OCI-LY3 (cell line): ENCODE results near the gene UNC5A.

Source experiments
- H2AFZ ChIP-seq: fragments of 200-600, 300-600 bp; shearing (Covaris generic); 2 replicates; pipeline ENCODE4 v1.6.0; 2014; ENCODE audit warnings: antibody characterized with exemption, low read depth, low read length
- H3K27ac ChIP-seq: fragments of 200-600, 300-600 bp; sonication (generic); 2 replicates; pipeline ENCODE4 v1.5.1; 2014; ENCODE audit warnings: mild to moderate bottlenecking, low read length, moderate library complexity, mixed read lengths
- H3K27me3 ChIP-seq: fragments of 200-600, 300-600 bp; sonication (generic); 2 replicates; pipeline ENCODE4 v1.6.1; 2014; ENCODE audit warnings: low read depth, low read length, mixed read lengths
- H3K36me3 ChIP-seq: fragments of 200-600, 300-600 bp; sonication (generic); replicated peaks from 2 replicates; pipeline ENCODE3; 2014; ENCODE audit warnings: low read depth, low read length, mixed read lengths
- H3K4me1 ChIP-seq: fragments of 300-600, 200-600 bp; sonication (generic); 2 replicates; pipeline ENCODE4 v1.6.1; 2014; ENCODE audit warnings: low read length, mixed read lengths
- H3K4me2 ChIP-seq: fragments of 200-600, 300-600 bp; sonication (generic); 2 replicates; pipeline ENCODE4 v1.6.1; 2014; ENCODE audit warnings: low read length, mixed read lengths
- H3K4me3 ChIP-seq: fragments of 300-600, 200-600 bp; sonication (generic); 2 replicates; pipeline ENCODE4 v1.5.1; 2014; ENCODE audit warnings: antibody characterized with exemption, mild to moderate bottlenecking, low read length, moderate library complexity
- H3K79me2 ChIP-seq: fragments of 300-600, 200-600 bp; shearing (Covaris generic); 2 replicates; pipeline ENCODE4 v1.6.1; 2014; ENCODE audit warnings: mild to moderate bottlenecking, low read length, mixed read lengths
- H3K9ac ChIP-seq: fragments of 300-600, 200-600 bp; shearing (Covaris generic); 2 replicates; pipeline ENCODE4 v1.6.0; 2014; ENCODE audit warnings: mild to moderate bottlenecking, low read length, moderate library complexity
- H3K9me3 ChIP-seq: fragments of 200-600, 300-600 bp; shearing (Covaris generic); 2 replicates; pipeline ENCODE4 v1.6.1; 2014; ENCODE audit warnings: low read length, mixed read lengths; ENCODE audit not compliant: insufficient read depth
- H4K20me1 ChIP-seq: fragments of 200-600, 300-600 bp; sonication (generic); 2 replicates; pipeline ENCODE4 v1.6.1; 2016; ENCODE audit warnings: low read length, mixed read lengths; ENCODE audit not compliant: insufficient read depth
- EZH2phosphoT487 ChIP-seq: fragments of 200-600 bp; shearing (Covaris generic); IDR thresholded peaks from 2 replicates; pipeline ENCODE4 v1.6.1; 2018; ENCODE audit warnings: antibody characterized with exemption, mixed run types, low read depth
- TF ChIP-seq, protein P1 (sequence below): fragments of 200-600, 300-600 bp; sonication (generic); IDR thresholded peaks from 2 replicates; pipeline ENCODE4 v1.5.1; 2014; ENCODE audit warnings: antibody characterized with exemption, low read length, low read depth

Gene UNC5A

DNA sequence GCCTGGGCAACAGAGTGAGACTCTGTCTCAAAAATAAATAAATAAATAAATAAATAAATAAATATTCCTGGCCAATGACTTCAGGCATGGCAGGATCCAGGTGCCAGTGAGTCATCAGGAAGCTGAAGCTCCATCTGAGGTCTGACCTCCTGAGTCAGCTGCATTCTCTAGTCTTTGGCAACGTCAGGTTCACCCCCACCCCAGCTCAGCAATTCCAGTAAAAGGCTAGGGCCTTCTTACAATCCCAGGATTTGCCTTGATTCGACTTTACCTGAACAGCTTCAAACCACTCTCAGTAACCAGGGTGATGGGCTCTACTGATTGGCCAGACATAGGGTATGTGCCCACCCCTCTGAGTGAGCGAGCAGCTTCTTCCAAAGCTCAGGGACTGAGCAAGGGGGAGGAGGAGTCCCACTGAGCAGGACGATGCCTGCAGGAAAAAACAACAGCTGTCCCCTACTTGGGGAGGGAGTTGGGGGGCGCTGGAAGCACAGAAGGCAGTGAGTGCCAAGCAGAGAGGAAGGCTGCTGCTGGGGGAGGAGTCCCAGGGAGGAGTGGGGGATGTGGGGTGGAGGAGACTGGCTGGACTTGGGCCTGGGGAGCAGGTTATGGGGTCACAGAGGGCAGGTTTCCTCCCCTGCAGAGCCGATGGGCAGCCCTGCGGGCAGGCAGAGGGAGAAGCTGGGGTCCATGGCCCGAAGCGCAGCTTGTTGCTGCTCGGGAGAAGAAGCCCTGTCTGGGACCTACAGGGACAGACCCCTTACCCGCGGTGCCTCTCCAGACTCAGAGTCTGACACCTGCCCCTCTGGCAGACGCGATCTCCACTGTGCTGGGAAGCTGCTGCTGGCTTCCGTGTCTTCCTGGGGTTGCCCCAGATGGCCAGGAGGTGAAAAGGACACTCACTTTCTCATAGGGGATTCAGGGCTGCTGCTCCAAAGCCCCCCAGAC is 25.9 kb upstream of the UNC5A start:
- Histone ChIP-seq H3K36me3 (no peaks in the 10 kb centered on the region), H3K9me3 (no peaks in the 10 kb centered on the region), H2AFZ (no peak overlapping the region), H3K79me2 (no peaks in the 10 kb centered on the region), H3K4me1 (no peaks in the 10 kb centered on the region), H3K4me2 (no peak overlapping the region), H3K4me3 (no peak overlapping the region), H4K20me1 (no peaks in the 10 kb centered on the region), H3K27ac (no peak overlapping the region), H3K9ac (no peak overlapping the region), H3K27me3 (peaks cover 4% of the 10 kb centered on the region)
- no peak for TF ChIP-seq EZH2phosphoT487
- TF ChIP-seq, protein P1, sequence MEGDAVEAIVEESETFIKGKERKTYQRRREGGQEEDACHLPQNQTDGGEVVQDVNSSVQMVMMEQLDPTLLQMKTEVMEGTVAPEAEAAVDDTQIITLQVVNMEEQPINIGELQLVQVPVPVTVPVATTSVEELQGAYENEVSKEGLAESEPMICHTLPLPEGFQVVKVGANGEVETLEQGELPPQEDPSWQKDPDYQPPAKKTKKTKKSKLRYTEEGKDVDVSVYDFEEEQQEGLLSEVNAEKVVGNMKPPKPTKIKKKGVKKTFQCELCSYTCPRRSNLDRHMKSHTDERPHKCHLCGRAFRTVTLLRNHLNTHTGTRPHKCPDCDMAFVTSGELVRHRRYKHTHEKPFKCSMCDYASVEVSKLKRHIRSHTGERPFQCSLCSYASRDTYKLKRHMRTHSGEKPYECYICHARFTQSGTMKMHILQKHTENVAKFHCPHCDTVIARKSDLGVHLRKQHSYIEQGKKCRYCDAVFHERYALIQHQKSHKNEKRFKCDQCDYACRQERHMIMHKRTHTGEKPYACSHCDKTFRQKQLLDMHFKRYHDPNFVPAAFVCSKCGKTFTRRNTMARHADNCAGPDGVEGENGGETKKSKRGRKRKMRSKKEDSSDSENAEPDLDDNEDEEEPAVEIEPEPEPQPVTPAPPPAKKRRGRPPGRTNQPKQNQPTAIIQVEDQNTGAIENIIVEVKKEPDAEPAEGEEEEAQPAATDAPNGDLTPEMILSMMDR: no peak

DNA sequence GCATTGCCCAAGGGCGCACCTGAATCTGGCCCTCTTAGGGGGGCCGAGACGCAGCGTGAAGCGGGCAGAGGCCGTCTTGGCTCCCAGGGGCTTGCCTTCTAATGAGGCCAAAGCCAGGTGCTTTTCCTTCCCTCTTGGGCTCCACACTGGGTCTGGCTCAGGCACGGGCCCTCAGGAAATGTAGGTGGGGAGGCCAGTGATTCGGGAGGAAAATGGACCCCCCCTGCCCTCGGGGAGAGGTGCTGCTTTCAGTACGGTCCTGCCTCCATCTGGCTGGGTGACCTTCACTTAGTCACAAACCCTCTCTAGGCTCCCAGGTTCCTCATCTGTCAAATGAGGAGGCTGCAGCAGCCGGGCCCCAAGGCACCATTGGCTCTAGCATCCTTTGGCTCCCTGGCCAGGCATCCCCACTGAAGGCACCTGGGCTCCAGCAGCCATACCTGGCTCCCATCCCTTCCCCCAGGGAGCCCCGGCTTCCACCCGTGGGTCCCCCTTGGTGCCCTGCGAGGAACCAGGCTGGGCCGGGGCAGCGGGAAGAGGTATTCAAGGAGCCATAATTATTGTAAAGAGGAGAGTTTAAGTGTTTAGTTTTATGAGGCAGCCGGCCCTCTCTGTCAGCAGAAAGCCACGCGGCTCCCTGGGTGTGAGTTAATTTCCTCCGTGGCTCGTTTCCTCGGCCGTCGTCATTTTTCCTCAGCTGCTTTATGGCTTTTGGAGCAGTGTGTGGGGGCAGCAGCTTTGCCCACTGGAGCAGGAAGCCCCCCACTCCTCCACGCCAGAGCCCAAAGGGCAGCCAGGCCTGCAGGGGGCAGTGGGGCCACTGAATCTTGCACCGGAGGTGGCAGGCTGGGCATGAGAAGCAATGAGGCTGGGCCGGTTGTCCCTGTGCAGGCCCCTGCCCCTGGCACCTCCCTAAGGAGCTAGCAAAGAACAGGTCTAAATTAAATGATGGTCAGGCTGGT is 24.9 kb upstream of the UNC5A start:
- Histone ChIP-seq H3K79me2 (no peaks in the 10 kb centered on the region), H4K20me1 (no peaks in the 10 kb centered on the region), H3K4me1 (no peaks in the 10 kb centered on the region), H3K9ac (no peak overlapping the region), H3K36me3 (no peaks in the 10 kb centered on the region), H2AFZ (no peak overlapping the region), H3K9me3 (no peaks in the 10 kb centered on the region), H3K27me3 (peaks cover 12% of the 10 kb centered on the region), H3K4me2 (no peak overlapping the region), H3K27ac (no peak overlapping the region), H3K4me3 (no peak overlapping the region)
- TF ChIP-seq, protein P1: no peak
- TF ChIP-seq EZH2phosphoT487: no peak

DNA sequence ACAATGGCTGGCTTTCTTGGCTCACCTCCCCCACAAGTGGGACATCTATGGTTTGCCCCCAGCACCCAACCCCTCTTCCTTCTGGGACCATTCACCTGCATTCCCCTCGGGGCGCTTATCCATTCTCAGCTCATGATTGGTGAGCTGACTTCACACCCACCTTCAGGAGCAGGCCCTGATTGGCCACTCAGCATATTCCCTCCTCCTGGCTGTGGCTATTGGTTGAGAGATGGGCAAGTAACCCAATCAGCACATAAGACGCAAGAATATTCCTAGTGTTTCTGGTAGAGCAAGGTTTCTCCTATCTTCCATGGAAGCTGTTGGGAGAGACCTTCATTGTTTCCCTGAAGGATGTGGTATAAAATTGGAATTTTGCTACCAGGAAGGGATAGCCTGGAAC is 22.7 kb upstream of the UNC5A start:
- TF ChIP-seq EZH2phosphoT487: no peak
- TF ChIP-seq, protein P1: no peak
- Histone ChIP-seq H3K27me3 (peaks cover 25% of the 10 kb centered on the region), H4K20me1 (no peaks in the 10 kb centered on the region)

DNA sequence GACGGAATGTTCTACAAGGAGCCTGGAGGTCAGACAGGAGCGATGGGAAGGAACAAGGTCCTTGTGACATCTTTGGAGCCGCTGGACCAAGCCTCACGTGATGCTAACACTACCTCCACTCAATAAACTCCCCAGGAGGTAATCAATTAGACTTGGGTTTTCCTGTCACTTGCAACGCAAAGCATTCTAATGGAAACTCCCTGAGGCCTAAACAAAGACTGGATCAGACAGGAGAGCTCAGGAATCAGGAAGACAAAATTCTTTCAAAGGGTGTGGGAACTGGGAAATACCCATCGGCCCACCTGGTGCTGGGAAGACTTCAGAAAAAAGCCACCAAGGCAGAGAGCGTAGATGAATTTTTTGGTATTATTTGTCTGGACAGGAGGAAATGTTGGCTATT is 22.3 kb upstream of the UNC5A start:
- Histone ChIP-seq H3K27me3 (peaks cover 25% of the 10 kb centered on the region), H3K9ac (no peak overlapping the region), H3K79me2 (no peaks in the 10 kb centered on the region), H3K4me3 (no peak overlapping the region), H4K20me1 (no peaks in the 10 kb centered on the region), H3K4me2 (no peak overlapping the region), H3K36me3 (no peaks in the 10 kb centered on the region), H3K9me3 (no peaks in the 10 kb centered on the region), H2AFZ (no peak overlapping the region), H3K27ac (no peak overlapping the region), H3K4me1 (no peaks in the 10 kb centered on the region)
- TF ChIP-seq EZH2phosphoT487: no peak
- TF ChIP-seq, protein P1: no peak

More for the DNA sequence above, 22.7 kb upstream of the UNC5A start:
- H3K27ac ChIP-seq: no peak overlapping the region
- no peaks in the 10 kb centered on the region for H3K9me3 ChIP-seq
- H3K4me2 ChIP-seq: no peak overlapping the region
- H3K4me3 ChIP-seq: no peak overlapping the region
- H3K9ac ChIP-seq: no peak overlapping the region
- H3K36me3 ChIP-seq: no peaks in the 10 kb centered on the region
- no peaks in the 10 kb centered on the region for H3K4me1 ChIP-seq
- H3K79me2 ChIP-seq: no peaks in the 10 kb centered on the region
- H2AFZ ChIP-seq: no peak overlapping the region
